A549 treated with DMSO at 1 μM for 4 hours (cell line): ENCODE results near the gene OR5J2. TPM values are rescaled to one million over a fixed set of nuclear protein-coding genes. Genes with fewer than 3 reads are reported as not detected.

Experiments
- total RNA-seq: library from RNA; stranded (reverse); fragments of 200-300 nt; extraction: Qiagen RNA extraction; gene quantifications from 5 replicates; pipeline ENCODE4 v1.2.3, GENCODE V29; 2022; ENCODE audit warnings: low read depth

The OR5J2 gene
- total RNA-seq: not detected in 5 replicates

DNA sequence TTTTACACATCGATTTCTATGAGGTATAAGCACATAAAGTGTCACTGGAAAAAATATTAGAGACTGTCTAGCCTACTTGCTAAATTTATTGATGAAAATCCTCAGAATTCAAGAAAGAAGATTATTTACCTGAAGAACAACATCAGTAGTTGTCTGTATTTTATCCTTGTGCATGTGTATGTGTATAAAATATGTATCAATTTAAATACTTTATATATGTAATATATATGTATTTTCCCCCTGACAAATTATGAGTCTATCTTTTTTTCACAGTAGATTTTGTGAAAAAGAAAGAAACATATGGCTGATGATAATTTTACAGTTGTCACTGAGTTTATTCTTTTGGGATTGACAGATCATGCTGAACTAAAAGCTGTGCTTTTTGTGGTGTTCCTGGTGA, at the start of gene OR5J2:
TSS of gene OR5J2 (plus strand) at position 301 of the 400 bp plus-strand sequence. CDS start at position 301, 0 bp downstream.

DNA sequence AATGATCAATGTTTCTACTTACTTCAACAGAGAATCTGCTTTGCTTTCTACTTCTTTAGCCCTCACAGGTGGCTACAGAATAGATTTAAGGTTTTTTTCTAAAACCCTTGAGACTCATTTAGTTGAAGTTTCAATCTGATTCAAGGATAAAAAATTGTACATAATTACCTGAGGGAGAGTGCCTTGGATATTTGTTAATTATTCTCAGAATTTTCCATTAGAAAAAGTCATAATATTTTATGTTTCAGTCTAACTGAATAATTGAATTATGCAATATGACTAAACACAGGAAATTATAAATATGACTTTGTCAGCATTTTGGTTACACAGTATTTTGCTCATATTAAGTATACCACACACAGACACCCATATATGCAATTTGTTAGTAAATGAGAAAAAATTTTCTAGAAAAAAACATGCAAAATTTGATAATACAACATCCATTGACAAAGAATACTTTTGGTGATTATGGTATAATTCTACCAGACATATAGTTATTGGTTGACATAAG, 36.2 kb upstream of the OR5J2 start, which contains the start of gene OR8J3:
TSS of gene OR8J3 (minus strand) at position 51 of the 511 bp plus-strand sequence. CDS start 2,483 bp downstream, outside the sequence.

DNA sequence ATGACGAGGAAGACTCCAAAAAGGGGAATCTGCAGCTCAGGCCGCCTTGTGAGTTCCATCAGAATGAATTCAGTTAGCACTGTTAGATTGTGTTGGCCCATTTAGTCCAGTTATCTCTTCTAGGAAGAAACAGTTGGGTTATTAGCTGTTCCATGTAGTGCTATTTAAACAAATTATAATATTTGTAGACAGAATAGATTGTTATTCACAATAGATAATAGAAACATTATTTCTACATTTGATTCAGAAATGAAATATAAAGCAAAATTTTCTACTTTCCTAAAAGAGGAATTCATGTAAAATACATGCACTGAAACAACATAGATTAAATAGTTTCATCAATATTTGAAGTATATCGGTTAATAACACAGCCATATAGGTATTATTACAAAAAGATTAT, 16.2 kb upstream of the OR5J2 start, which contains the start of gene OR8K5:
TSS of gene OR8K5 (minus strand) at position 101 of the 400 bp plus-strand sequence. CDS start at position 101, 0 bp downstream.

Other genes with a start within 250 kb of the OR5J2 start
- gene OR5I1, start 240.2 kb upstream of the OR5J2 start, total RNA-seq: not detected in 5 replicates
- not detected in 5 replicates for gene OR10AG1, start 206.7 kb upstream of the OR5J2 start, total RNA-seq
- not detected in 5 replicates for gene OR5F1, start 182.0 kb upstream of the OR5J2 start, total RNA-seq
- not detected in 5 replicates for gene OR5AS1, start 149.0 kb upstream of the OR5J2 start, total RNA-seq
- not detected in 5 replicates for gene OR8I2, start 83.3 kb upstream of the OR5J2 start, total RNA-seq
- not detected in 5 replicates for gene OR8H2, start 72.9 kb upstream of the OR5J2 start, total RNA-seq
- gene OR8H3, start 54.2 kb upstream of the OR5J2 start, total RNA-seq: not detected in 5 replicates
- gene OR8J3, start 36.4 kb upstream of the OR5J2 start, total RNA-seq: not detected in 5 replicates
- not detected in 5 replicates for gene OR8K5, start 16.3 kb upstream of the OR5J2 start, total RNA-seq
- gene OR5T2, start 57.6 kb downstream of the OR5J2 start, total RNA-seq: not detected in 5 replicates
- gene OR5T3, start 75.6 kb downstream of the OR5J2 start, total RNA-seq: not detected in 5 replicates
- gene OR5T1, start 97.5 kb downstream of the OR5J2 start, total RNA-seq: not detected in 5 replicates
- not detected in 5 replicates for gene OR8H1, start 115.6 kb downstream of the OR5J2 start, total RNA-seq
- not detected in 5 replicates for gene OR8K3, start 138.5 kb downstream of the OR5J2 start, total RNA-seq
- not detected in 5 replicates for gene OR8K1, start 169.4 kb downstream of the OR5J2 start, total RNA-seq
- gene OR8J1, start 177.7 kb downstream of the OR5J2 start, total RNA-seq: not detected in 5 replicates
- gene OR8U1, start 199.0 kb downstream of the OR5J2 start, total RNA-seq: not detected in 5 replicates
- not detected in 5 replicates for gene OR5AL1, start 236.1 kb downstream of the OR5J2 start, total RNA-seq